GM13976 (cell line): ENCODE measurements around the gene CHN2.

Source experiments
- DNase-seq: peaks from one replicate; pipeline ENCODE4 v3.0.0; 2012; ENCODE audit warnings: low spot score
- CTCF ChIP-seq: IDR thresholded peaks from 2 replicates; pipeline ENCODE4 v1.5.1; 2012; ENCODE audit warnings: borderline replicate concordance, mild to moderate bottlenecking; ENCODE audit not compliant: insufficient read depth; ENCODE audit errors: extremely low read depth, missing control alignments, control extremely low read depth
- in situ Hi-C: fragments of 300-500 bp; cut with MboI; formaldehyde crosslinking; loops from one replicate; pipeline ENCODE4 v1.12.0; 2022; ENCODE audit warnings: low sequenced_read_pairs, mixed read lengths, inconsistent platforms; ENCODE audit not compliant: unreplicated experiment

Gene CHN2

GRCh38 chr7:29369909-29370488 is 175.4 kb downstream of the CHN2 start:
- in situ Hi-C loops: no loop called here
- TF ChIP-seq CTCF: no peak
- no peak for DNase-seq

- TF ChIP-seq CTCF: no peak
- in situ Hi-C loops: no loop called here
- DNase-seq: no peak
These were observed 176.1 kb downstream of the CHN2 start for GRCh38 chr7:29370531-29371314.

- no peak for DNase-seq
- in situ Hi-C loops: no loop called here
- TF ChIP-seq CTCF: no peak
These were observed 176.9 kb downstream of the CHN2 start for GRCh38 chr7:29371472-29371871.

GRCh38 chr7:29372351-29373090 is 177.9 kb downstream of the CHN2 start:
- in situ Hi-C loops: no loop called here
- TF ChIP-seq CTCF: no peak

GRCh38 chr7:29375641-29376562 is 181.3 kb downstream of the CHN2 start:
- no peak for DNase-seq
- no peak for TF ChIP-seq CTCF
- in situ Hi-C loops: no loop called here

More at GRCh38 chr7:29372351-29373090, 177.9 kb downstream of the CHN2 start:
- DNase-seq: no peak

GRCh38 chr7:29377718-29378117 is 183.1 kb downstream of the CHN2 start:
- DNase-seq: no peak
- in situ Hi-C loops: no loop called here
- no peak for TF ChIP-seq CTCF
